ENCODE results near the gene HPCAL1. TPM values are rescaled to one million over a fixed set of nuclear protein-coding genes. Genes with fewer than 3 reads are reported as not detected.
A peak's percentile ranks its signal among the peaks of the same experiment; 100 is the strongest.

HPCAL1 gene
- total RNA-seq, 1 donor from 2014 or later, result 15.9 TPM

GRCh38 chr2:10382354-10383061 is 79.8 kb downstream of the HPCAL1 start:
- H3K27me3 Mint-ChIP-seq, result no peaks in the 10 kb centered on the region
- ChIA-PET POLR2A (interaction anchor here (0.6 to 6.8 kb wide), 12 partner anchors 8 to 84 kb away, joined by 3 to 90 read pairs (median 4); partner anchors contain the start of genes HPCAL1 and ODC1), CTCF (interaction anchor here (0.6 to 3.7 kb wide), 5 partner anchors 26 to 81 kb away, joined by 3 to 38 read pairs (median 4); partner anchors contain the start of gene HPCAL1)
- H3K4me3 Mint-ChIP-seq, result peak overlapping the region; percentile 58
- intact Hi-C loops (cut with micrococcal nuclease), result loop anchor here (1.0 to 2.0 kb wide), 2 partner anchors 27 to 50 kb away; no protein-coding TSS in a partner anchor
- no peak for TF ChIP-seq CTCF (IDR thresholded peaks at IDR 0.05)
- no peaks in the 10 kb centered on the region for H3K36me3 Mint-ChIP-seq (ENCODE audit: low read depth)
- H3K4me1 Mint-ChIP-seq, result peaks cover 91% of the 10 kb centered on the region
- ATAC-seq (ENCODE audit: low read depth) (peak; percentile 64), DNase-seq (peak; percentile 46)
- H3K27ac Mint-ChIP-seq, result peak overlapping the region; percentile 59
- no peaks in the 10 kb centered on the region for H3K9me3 Mint-ChIP-seq

GRCh38 chr2:10383960-10384734 is 81.4 kb downstream of the HPCAL1 start:
- ChIA-PET CTCF (interaction anchor here (1.1 to 3.7 kb wide), 3 partner anchors 19 to 81 kb away, joined by 3 to 38 read pairs (median 5); partner anchors contain the start of gene HPCAL1), POLR2A (interaction anchor here (1.3 to 6.8 kb wide), 6 partner anchors 14 to 82 kb away, joined by 3 to 90 read pairs (median 14); partner anchors contain the start of gene HPCAL1)
- Mint-ChIP-seq H3K4me1 (peaks cover 87% of the 10 kb centered on the region), H3K36me3 (ENCODE audit: low read depth) (no peaks in the 10 kb centered on the region), H3K27ac (peak overlapping the region; percentile 68), H3K9me3 (no peaks in the 10 kb centered on the region), H3K27me3 (no peaks in the 10 kb centered on the region), H3K4me3 (no peak overlapping the region)
- ATAC-seq (ENCODE audit: low read depth) (no peak), DNase-seq (no peak)
- intact Hi-C loops (cut with micrococcal nuclease), result loop anchor here (2.0 kb wide), 1 partner anchor 51 kb away; no protein-coding TSS in a partner anchor
- no peak for TF ChIP-seq CTCF (IDR thresholded peaks at IDR 0.05)

GRCh38 chr2:10385501-10385900 is 82.8 kb downstream of the HPCAL1 start:
- Mint-ChIP-seq H3K4me3 (no peak overlapping the region), H3K9me3 (no peaks in the 10 kb centered on the region), H3K36me3 (ENCODE audit: low read depth) (no peaks in the 10 kb centered on the region), H3K4me1 (peaks cover 86% of the 10 kb centered on the region), H3K27ac (no peak overlapping the region), H3K27me3 (no peaks in the 10 kb centered on the region)
- DNase-seq, result no peak
- TF ChIP-seq CTCF (IDR thresholded peaks at IDR 0.05), result no peak
- intact Hi-C loops (cut with micrococcal nuclease), result no loop called here
- ChIA-PET CTCF (interaction anchor here (3.7 kb wide), 1 partner anchor 23 kb away, joined by 38 read pairs; no protein-coding TSS in a partner anchor), POLR2A (interaction anchor here (0.5 kb wide), 2 partner anchors 22 to 84 kb away, joined by 3 read pairs; no protein-coding TSS in a partner anchor)
- ATAC-seq (ENCODE audit: low read depth), result no peak

GRCh38 chr2:10385933-10386773 is 83.4 kb downstream of the HPCAL1 start:
- Mint-ChIP-seq H3K4me3 (no peak overlapping the region), H3K36me3 (ENCODE audit: low read depth) (no peaks in the 10 kb centered on the region), H3K27me3 (no peaks in the 10 kb centered on the region), H3K27ac (peak overlapping the region; percentile 60), H3K4me1 (peaks cover 84% of the 10 kb centered on the region), H3K9me3 (no peaks in the 10 kb centered on the region)
- ChIA-PET CTCF (no interaction called here), POLR2A (interaction anchor here (0.5 kb wide), 1 partner anchor 22 kb away, joined by 3 read pairs; no protein-coding TSS in a partner anchor)
- ATAC-seq (ENCODE audit: low read depth) (no peak), DNase-seq (no peak)
- intact Hi-C loops (cut with micrococcal nuclease), result no loop called here
- no peak for TF ChIP-seq CTCF (IDR thresholded peaks at IDR 0.05)

Data from activated B cell treated with CpG ODN at 0.5 μM for 24 hours (primary cell).